Measurements from ENCODE around the gene NGFR. TPM values are rescaled to one million over a fixed set of nuclear protein-coding genes. Genes with fewer than 3 reads are reported as not detected.

The NGFR gene
- total and polyA plus RNA-seq, 9 of the 15 experiments (the other 6 are each of a cell fraction or from before 2014, with no cell fraction given), result 0.07 to 0.23 (median 0.13) TPM; not detected in 4

DNA sequence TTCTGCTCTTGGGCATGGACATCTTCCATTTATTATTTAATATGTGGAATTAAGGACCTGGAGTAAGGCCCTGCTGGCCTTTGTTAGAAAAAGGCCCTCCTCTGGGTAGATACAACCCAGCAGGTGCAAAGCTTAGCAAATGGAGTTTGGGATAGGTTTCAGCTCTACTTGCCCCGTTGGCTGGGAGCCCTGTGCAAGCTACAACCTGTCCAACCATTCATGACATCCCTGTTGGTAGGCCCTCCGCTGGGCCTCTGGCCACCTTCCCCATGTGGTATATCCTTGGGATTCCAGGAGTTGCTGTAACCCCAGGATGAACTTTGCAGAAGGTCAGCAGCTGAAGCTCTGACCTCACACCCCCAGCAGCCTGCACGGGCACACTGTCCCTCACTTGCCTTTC is 6.4 kb downstream of the NGFR start (continued):
- TF ChIP-seq, protein P1, sequence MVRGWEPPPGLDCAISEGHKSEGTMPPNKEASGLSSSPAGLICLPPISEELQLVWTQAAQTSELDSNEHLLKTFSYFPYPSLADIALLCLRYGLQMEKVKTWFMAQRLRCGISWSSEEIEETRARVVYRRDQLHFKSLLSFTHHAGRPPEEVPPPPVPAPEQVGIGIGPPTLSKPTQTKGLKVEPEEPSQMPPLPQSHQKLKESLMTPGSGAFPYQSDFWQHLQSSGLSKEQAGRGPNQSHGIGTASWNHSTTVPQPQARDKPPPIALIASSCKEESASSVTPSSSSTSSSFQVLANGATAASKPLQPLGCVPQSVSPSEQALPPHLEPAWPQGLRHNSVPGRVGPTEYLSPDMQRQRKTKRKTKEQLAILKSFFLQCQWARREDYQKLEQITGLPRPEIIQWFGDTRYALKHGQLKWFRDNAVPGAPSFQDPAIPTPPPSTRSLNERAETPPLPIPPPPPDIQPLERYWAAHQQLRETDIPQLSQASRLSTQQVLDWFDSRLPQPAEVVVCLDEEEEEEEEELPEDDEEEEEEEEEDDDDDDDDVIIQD (CRISPR knock-in tag; IDR thresholded peaks at IDR 0.05), result no peak
- TF ChIP-seq, protein P2, sequence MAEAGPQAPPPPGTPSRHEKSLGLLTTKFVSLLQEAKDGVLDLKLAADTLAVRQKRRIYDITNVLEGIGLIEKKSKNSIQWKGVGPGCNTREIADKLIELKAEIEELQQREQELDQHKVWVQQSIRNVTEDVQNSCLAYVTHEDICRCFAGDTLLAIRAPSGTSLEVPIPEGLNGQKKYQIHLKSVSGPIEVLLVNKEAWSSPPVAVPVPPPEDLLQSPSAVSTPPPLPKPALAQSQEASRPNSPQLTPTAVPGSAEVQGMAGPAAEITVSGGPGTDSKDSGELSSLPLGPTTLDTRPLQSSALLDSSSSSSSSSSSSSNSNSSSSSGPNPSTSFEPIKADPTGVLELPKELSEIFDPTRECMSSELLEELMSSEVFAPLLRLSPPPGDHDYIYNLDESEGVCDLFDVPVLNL (CRISPR knock-in tag; IDR thresholded peaks at IDR 0.05; ENCODE audit: low read depth), result no peak
- TF ChIP-seq FOXK1 (CRISPR knock-in tag; IDR thresholded peaks at IDR 0.05; ENCODE audit: borderline replicate concordance) (no peak), HSF4 (CRISPR knock-in tag; IDR thresholded peaks at IDR 0.05; ENCODE audit: borderline replicate concordance) (no peak), HMGN3 (IDR thresholded peaks at IDR 0.05; ENCODE audit: borderline replicate concordance, extremely low read depth, insufficient read length, low read depth, low read length) (no peak), PCBP2 (IDR thresholded peaks at IDR 0.05; ENCODE audit: low read depth, low read length, poor library complexity, severe bottlenecking) (no peak), IFI16 (CRISPR knock-in tag; IDR thresholded peaks at IDR 0.05) (no peak), GABPB2 (CRISPR knock-in tag; conservative IDR thresholded peaks at IDR 0.05) (no peak)
- TF ChIP-seq, protein P3, sequence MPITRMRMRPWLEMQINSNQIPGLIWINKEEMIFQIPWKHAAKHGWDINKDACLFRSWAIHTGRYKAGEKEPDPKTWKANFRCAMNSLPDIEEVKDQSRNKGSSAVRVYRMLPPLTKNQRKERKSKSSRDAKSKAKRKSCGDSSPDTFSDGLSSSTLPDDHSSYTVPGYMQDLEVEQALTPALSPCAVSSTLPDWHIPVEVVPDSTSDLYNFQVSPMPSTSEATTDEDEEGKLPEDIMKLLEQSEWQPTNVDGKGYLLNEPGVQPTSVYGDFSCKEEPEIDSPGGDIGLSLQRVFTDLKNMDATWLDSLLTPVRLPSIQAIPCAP (CRISPR knock-in tag; IDR thresholded peaks at IDR 0.05; ENCODE audit: borderline replicate concordance), result no peak
- TF ChIP-seq, protein P4, sequence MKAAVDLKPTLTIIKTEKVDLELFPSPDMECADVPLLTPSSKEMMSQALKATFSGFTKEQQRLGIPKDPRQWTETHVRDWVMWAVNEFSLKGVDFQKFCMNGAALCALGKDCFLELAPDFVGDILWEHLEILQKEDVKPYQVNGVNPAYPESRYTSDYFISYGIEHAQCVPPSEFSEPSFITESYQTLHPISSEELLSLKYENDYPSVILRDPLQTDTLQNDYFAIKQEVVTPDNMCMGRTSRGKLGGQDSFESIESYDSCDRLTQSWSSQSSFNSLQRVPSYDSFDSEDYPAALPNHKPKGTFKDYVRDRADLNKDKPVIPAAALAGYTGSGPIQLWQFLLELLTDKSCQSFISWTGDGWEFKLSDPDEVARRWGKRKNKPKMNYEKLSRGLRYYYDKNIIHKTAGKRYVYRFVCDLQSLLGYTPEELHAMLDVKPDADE (conservative IDR thresholded peaks at IDR 0.05; ENCODE audit: control insufficient read depth, low read depth, low read length), result no peak
